Mesothelial cell of epicardium (in vitro differentiated cells): ENCODE results near the gene FGG. TPM values are rescaled to one million over a fixed set of nuclear protein-coding genes. Genes with fewer than 3 reads are reported as not detected.

Experiments used
- DNase-seq, 2 experiments: peaks; one replicate each; pipeline ENCODE4 v3.0.0; 2021; ENCODE audit warnings: low spot score in 2 of 2; ENCODE audit not compliant: unreplicated experiment in 2 of 2
- H3K27ac Mint-ChIP-seq: 2 replicates; pipeline ENCODE4 v1.8.0; 2021; ENCODE audit warnings: mixed read lengths
- H3K27me3 Mint-ChIP-seq: 2 replicates; pipeline ENCODE4 v1.8.0; 2021; ENCODE audit warnings: low read depth, mixed read lengths
- H3K36me3 Mint-ChIP-seq: 2 replicates; pipeline ENCODE4 v1.8.0; 2021; ENCODE audit warnings: mixed read lengths
- H3K4me1 Mint-ChIP-seq: 2 replicates; pipeline ENCODE4 v1.8.0; 2021; ENCODE audit warnings: mixed read lengths
- H3K4me3 Mint-ChIP-seq: 2 replicates; pipeline ENCODE4 v1.8.0; 2021; ENCODE audit warnings: mild to moderate bottlenecking, moderate library complexity, mixed read lengths
- H3K9me3 Mint-ChIP-seq: 2 replicates; pipeline ENCODE4 v1.8.0; 2021; ENCODE audit warnings: mixed read lengths
- total RNA-seq: library from RNA; stranded (reverse); gene quantifications from 3 replicates; pipeline ENCODE4 v1.2.1, GENCODE V29; 2021
- TF ChIP-seq, protein P1 (sequence below): fragments of 200-600 bp; sonication (generic); IDR thresholded peaks from one replicate; pipeline ENCODE4 v1.5.0; 2021; ENCODE audit warnings: antibody characterized with exemption; ENCODE audit not compliant: unreplicated experiment

FGG gene
- total RNA-seq, 1 donor from 2014 or later: 1.0 TPM

DNA sequence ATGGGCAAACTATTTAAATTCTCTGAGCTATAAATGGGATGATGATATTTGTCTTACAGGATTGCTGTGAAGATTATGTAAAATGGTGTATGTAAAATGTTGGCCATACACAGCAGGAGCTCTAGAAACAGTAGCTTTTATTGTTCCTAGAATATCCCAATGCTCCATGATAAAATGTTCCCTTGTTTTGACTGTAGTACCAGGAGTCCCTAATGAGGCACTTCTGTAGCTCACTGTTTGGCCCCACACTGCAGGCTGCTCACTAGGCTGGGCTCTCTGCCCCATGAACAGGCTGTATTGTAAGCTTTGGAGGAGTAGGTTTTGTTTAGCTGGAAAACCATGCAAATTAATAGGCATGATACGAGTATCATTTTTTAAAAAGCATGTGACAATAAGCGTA is 18.6 kb downstream of the FGG start:
- TF ChIP-seq, protein P1, sequence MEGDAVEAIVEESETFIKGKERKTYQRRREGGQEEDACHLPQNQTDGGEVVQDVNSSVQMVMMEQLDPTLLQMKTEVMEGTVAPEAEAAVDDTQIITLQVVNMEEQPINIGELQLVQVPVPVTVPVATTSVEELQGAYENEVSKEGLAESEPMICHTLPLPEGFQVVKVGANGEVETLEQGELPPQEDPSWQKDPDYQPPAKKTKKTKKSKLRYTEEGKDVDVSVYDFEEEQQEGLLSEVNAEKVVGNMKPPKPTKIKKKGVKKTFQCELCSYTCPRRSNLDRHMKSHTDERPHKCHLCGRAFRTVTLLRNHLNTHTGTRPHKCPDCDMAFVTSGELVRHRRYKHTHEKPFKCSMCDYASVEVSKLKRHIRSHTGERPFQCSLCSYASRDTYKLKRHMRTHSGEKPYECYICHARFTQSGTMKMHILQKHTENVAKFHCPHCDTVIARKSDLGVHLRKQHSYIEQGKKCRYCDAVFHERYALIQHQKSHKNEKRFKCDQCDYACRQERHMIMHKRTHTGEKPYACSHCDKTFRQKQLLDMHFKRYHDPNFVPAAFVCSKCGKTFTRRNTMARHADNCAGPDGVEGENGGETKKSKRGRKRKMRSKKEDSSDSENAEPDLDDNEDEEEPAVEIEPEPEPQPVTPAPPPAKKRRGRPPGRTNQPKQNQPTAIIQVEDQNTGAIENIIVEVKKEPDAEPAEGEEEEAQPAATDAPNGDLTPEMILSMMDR: no peak
- peaks cover 24% of the 10 kb centered on the region for H3K4me1 Mint-ChIP-seq
- no peak overlapping the region for H3K4me3 Mint-ChIP-seq
- H3K9me3 Mint-ChIP-seq: no peaks in the 10 kb centered on the region
- H3K27ac Mint-ChIP-seq: no peak overlapping the region
- peaks cover 22% of the 10 kb centered on the region for H3K27me3 Mint-ChIP-seq
- DNase-seq: no peak
- H3K36me3 Mint-ChIP-seq: no peaks in the 10 kb centered on the region

DNA sequence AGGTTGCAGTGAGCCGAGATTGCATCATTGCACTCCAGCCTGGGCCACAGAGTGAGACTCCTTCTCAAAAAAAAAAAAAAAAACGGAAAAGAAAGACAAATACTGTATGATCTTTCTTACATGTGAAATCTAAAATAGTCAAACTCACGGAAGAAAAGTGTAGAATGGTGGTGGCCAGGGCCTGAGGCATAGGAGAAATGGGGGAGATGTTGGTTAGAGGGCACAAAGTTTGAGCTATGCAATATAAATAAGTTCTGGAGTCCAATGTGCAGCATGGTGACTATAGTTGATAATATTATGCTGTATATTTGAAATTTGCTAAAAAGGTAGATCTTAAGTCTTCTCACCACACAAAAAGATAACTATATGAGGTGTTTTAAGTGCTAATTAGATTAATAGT is 20.6 kb downstream of the FGG start:
- Mint-ChIP-seq H3K27me3 (peaks cover 32% of the 10 kb centered on the region), H3K27ac (no peak overlapping the region), H3K36me3 (no peaks in the 10 kb centered on the region), H3K4me1 (peaks cover 16% of the 10 kb centered on the region), H3K9me3 (no peaks in the 10 kb centered on the region), H3K4me3 (no peak overlapping the region)
- DNase-seq: no peak
- TF ChIP-seq, protein P1: no peak

DNA sequence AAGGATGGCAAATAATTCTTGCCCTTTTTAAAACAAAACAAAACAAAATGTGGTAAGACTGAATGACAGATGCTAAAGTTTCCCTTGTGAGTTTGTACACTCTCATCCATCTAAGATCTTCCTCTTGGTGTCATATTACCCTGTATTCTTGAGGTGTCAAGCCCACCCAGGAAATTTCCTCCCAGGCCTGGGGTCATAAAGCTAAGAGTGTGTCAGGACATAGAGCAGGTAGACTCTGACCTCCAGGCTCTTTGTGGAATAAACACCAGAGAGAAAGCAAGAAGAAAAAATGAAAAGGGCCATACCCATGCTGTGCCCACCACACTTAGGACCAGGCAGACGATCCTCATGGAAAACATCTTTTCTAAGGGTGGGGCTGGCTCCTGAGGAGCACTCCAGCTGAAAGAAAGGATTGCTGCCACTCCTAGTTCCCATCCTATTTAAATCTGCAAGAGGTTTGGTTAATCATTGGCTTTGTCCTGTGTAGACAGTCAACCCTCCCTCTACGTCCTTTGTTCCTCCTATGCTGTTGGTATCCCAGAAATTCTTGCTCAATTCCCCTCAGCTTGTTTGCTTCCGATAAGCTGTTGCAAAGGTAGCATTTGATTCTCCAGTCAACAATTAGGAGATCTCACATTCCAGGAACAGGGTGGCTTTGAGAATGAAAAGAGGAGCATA is 22.0 kb downstream of the FGG start, which contains the start of gene FGA:
FGA (minus strand) TSS at position 414 of the 678 bp plus-strand sequence; CDS start at position 359, 55 bp downstream.
- no peaks in the 10 kb centered on the region for H3K36me3 Mint-ChIP-seq
- no peak within 1 kb of the TSS for H3K27ac Mint-ChIP-seq
- TF ChIP-seq, protein P1: no peak
- no peak within 1 kb of the TSS for H3K4me3 Mint-ChIP-seq
- peaks cover 8% of the 10 kb centered on the region for H3K4me1 Mint-ChIP-seq
- no peaks in the 10 kb centered on the region for H3K9me3 Mint-ChIP-seq
- H3K27me3 Mint-ChIP-seq: peaks cover 38% of the 10 kb centered on the region
- no peak for DNase-seq

DNA sequence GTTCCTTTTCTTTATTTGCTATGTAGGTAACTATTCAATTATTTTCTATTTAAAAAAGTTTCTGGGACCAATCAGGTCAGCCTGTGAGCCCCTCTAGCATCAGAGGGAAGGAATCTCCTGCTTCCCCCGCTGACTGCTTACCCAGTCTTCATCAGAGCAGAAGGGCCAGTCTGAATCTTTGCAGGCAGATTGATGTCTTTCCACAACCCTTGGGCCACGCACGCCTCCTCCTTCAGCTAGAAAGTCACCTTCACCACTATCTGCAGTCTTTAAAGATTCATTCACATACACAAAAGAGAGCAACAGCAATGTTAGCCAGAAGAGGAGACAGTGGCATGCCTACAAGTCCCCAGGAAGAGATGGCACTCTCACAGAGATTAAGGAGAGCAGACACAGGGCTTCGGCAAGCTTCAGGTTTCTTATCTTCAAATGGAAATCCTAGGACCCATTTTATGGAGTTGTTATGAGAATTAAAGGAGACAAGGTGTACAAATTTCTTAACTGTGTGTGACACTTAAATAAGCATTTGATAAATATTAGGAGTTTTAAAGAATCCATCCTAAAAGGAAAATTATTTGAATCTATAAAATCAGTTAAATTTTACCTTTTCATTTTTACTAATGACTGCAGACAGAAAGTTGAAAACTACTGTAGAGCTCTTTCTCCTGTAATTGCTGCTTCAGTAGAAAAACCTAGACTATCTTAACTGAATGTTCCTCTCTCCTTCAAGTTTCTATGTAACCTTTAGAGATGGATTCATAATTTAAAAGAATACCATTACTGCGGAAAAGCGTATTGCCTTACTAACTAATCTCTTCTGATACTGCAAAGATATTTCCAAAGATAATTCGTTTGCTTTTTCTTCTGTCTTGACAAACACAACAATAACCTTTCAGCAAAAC is 22.9 kb downstream of the FGG start:
- TF ChIP-seq, protein P1: no peak
- H3K9me3 Mint-ChIP-seq: peaks cover 3% of the 10 kb centered on the region
- H3K27me3 Mint-ChIP-seq: peaks cover 39% of the 10 kb centered on the region
- H3K4me1 Mint-ChIP-seq: peaks cover 8% of the 10 kb centered on the region
- H3K4me3 Mint-ChIP-seq: no peak overlapping the region
- H3K27ac Mint-ChIP-seq: no peak overlapping the region
- H3K36me3 Mint-ChIP-seq: no peaks in the 10 kb centered on the region
- no peak for DNase-seq

DNA sequence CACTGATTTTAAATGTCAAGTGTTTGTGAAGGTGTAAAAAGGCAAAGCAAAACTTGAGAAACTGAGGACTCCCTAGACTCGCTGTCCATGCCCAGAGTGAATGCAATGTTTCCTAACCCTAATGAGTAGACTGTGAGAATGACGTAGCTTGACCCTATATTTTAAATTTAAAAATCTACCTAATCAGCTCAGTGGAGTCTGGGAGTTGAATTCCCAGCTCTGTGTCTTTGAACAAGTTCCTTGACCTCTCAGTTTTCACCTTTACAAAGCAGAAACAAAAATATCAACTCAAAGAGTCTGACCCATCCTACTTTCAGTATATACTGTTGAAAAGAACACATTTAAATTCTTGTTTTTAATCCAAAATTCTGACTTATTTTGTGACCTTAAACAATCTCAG is 24.3 kb downstream of the FGG start:
- peaks cover 6% of the 10 kb centered on the region for H3K4me1 Mint-ChIP-seq
- H3K4me3 Mint-ChIP-seq: no peak overlapping the region
- peaks cover 42% of the 10 kb centered on the region for H3K27me3 Mint-ChIP-seq
- no peak for DNase-seq
- TF ChIP-seq, protein P1: no peak
- H3K27ac Mint-ChIP-seq: no peak overlapping the region
- H3K9me3 Mint-ChIP-seq: peaks cover 3% of the 10 kb centered on the region
- H3K36me3 Mint-ChIP-seq: no peaks in the 10 kb centered on the region
